OCI-LY1 (cell line): ENCODE results near the gene PADI4.
"Not testable (repeated sequence)": the region's sequence is repeated elsewhere in the genome, so short reads cannot be mapped to it uniquely, and the experiment has no call there.

Experiments
- H2AFZ ChIP-seq: fragments of 200-600 bp; sonication (generic), shearing (Covaris generic); 2 replicates; pipeline ENCODE4 v1.6.0; 2014; ENCODE audit warnings: antibody characterized with exemption, mild to moderate bottlenecking, low read length
- H3F3A ChIP-seq: fragments of 200-600 bp; sonication (generic), shearing (Covaris generic); 2 replicates; pipeline ENCODE4 v1.6.0; 2014; ENCODE audit warnings: mild to moderate bottlenecking, antibody characterized with exemption, low read length, moderate library complexity; ENCODE audit not compliant: insufficient read depth
- H3K27ac ChIP-seq: fragments of 200-600 bp; sonication (generic); 2 replicates; pipeline ENCODE4 v1.5.1; 2014; ENCODE audit warnings: low read length, mixed run types, mild to moderate bottlenecking, low read depth; ENCODE audit not compliant: poor library complexity, severe bottlenecking
- H3K27me3 ChIP-seq: fragments of 200-600 bp; sonication (generic); 2 replicates; pipeline ENCODE4 v1.6.0; 2014; ENCODE audit warnings: antibody characterized with exemption, mild to moderate bottlenecking, low read length, moderate library complexity; ENCODE audit not compliant: insufficient read depth
- H3K36me3 ChIP-seq: fragments of 200-600 bp; sonication (generic); 2 replicates; pipeline ENCODE4 v1.6.1; 2014; ENCODE audit warnings: mild to moderate bottlenecking, antibody characterized with exemption, low read length, moderate library complexity, mixed read lengths; ENCODE audit not compliant: insufficient read depth
- H3K4me1 ChIP-seq: fragments of 200-600 bp; sonication (generic); 2 replicates; pipeline ENCODE4 v1.5.1; 2014; ENCODE audit warnings: mild to moderate bottlenecking, low read length, moderate library complexity; ENCODE audit not compliant: insufficient read depth, severe bottlenecking
- H3K4me2 ChIP-seq: fragments of 200-600 bp; sonication (generic), shearing (Covaris generic); 2 replicates; pipeline ENCODE4 v1.6.1; 2014; ENCODE audit warnings: low read length
- H3K4me3 ChIP-seq: fragments of 200-600 bp; sonication (generic); 2 replicates; pipeline ENCODE4 v1.5.1; 2014; ENCODE audit warnings: low read length, low read depth, mild to moderate bottlenecking, mixed read lengths; ENCODE audit not compliant: poor library complexity, severe bottlenecking
- H3K79me2 ChIP-seq: fragments of 200-600 bp; shearing (Covaris generic); 2 replicates; pipeline ENCODE4 v1.6.1; 2016; ENCODE audit warnings: mixed run types, low read length, mixed read lengths; ENCODE audit not compliant: insufficient read depth
- H3K9ac ChIP-seq: fragments of 200-600 bp; sonication (generic), shearing (Covaris generic); 2 replicates; pipeline ENCODE4 v1.6.1; 2014; ENCODE audit warnings: mild to moderate bottlenecking, low read length, mixed read lengths
- H3K9me2 ChIP-seq: fragments of 200-600 bp; sonication (generic), shearing (Covaris generic); 2 replicates; pipeline ENCODE4 v1.6.1; 2014; ENCODE audit warnings: low read depth, mild to moderate bottlenecking, low read length, mixed read lengths
- H3K9me3 ChIP-seq: fragments of 200-600 bp; shearing (Covaris generic); 2 replicates; pipeline ENCODE4 v1.6.1; 2014; ENCODE audit warnings: low read length, mixed read lengths
- H4K20me1 ChIP-seq: fragments of 200-600 bp; sonication (generic), shearing (Covaris generic); 2 replicates; pipeline ENCODE4 v1.6.0; 2016; ENCODE audit warnings: mild to moderate bottlenecking, low read length; ENCODE audit not compliant: insufficient read depth
- CTCF ChIP-seq: fragments of 200-600 bp; sonication (generic), shearing (Covaris generic); IDR thresholded peaks from 2 replicates; pipeline ENCODE4 v1.5.1; 2017; ENCODE audit warnings: mild to moderate bottlenecking, antibody characterized with exemption, low read length, moderate library complexity, mixed read lengths
- EZH2 ChIP-seq: fragments of 200-600 bp; sonication (generic), shearing (Covaris generic); IDR thresholded peaks from 2 replicates; pipeline ENCODE4 v1.8.0; 2017; ENCODE audit warnings: borderline replicate concordance, mixed run types, mild to moderate bottlenecking, antibody characterized with exemption, low read length, moderate library complexity, mixed read lengths

The PADI4 gene

GRCh38 chr1:17342014-17342441, 34.0 kb downstream of the PADI4 start:
- H2AFZ ChIP-seq: no peak overlapping the region
- no peaks in the 10 kb centered on the region for H3K27me3 ChIP-seq
- no peak overlapping the region for H3K9ac ChIP-seq
- H3K9me3 ChIP-seq: no peaks in the 10 kb centered on the region
- H3K36me3 ChIP-seq: no peaks in the 10 kb centered on the region
- TF ChIP-seq CTCF (no peak), EZH2 (no peak)
- no peak overlapping the region for H3K4me3 ChIP-seq
- H3K4me2 ChIP-seq: no peak overlapping the region
- no peaks in the 10 kb centered on the region for H4K20me1 ChIP-seq
- no peaks in the 10 kb centered on the region for H3K79me2 ChIP-seq
- no peaks in the 10 kb centered on the region for H3F3A ChIP-seq
- no peaks in the 10 kb centered on the region for H3K4me1 ChIP-seq
- no peak overlapping the region for H3K27ac ChIP-seq
- no peaks in the 10 kb centered on the region for H3K9me2 ChIP-seq

GRCh38 chr1:17345506-17345905, 37.5 kb downstream of the PADI4 start:
- H3K27me3 ChIP-seq, H3K36me3 ChIP-seq, H3F3A ChIP-seq, H3K4me1 ChIP-seq, H3K9me2 ChIP-seq, H3K9ac ChIP-seq, H2AFZ ChIP-seq, H3K9me3 ChIP-seq, H3K4me3 ChIP-seq, H3K79me2 ChIP-seq, H4K20me1 ChIP-seq, H3K27ac ChIP-seq, H3K4me2 ChIP-seq: not testable (repeated sequence)

GRCh38 chr1:17346046-17346789, 38.2 kb downstream of the PADI4 start:
- no peaks in the 10 kb centered on the region for H4K20me1 ChIP-seq
- H3K9me3 ChIP-seq: no peaks in the 10 kb centered on the region
- H3K27ac ChIP-seq: no peak overlapping the region
- no peak overlapping the region for H3K4me2 ChIP-seq
- no peak overlapping the region for H3K4me3 ChIP-seq
- no peak for TF ChIP-seq EZH2
- TF ChIP-seq CTCF: no peak
- no peak overlapping the region for H2AFZ ChIP-seq
- no peaks in the 10 kb centered on the region for H3K9me2 ChIP-seq
- H3K27me3 ChIP-seq: 0 out of 2 replicates have a peak, but pooled peaks cover 3% of the 10 kb centered on the region
- H3K9ac ChIP-seq: no peak overlapping the region
- no peaks in the 10 kb centered on the region for H3K4me1 ChIP-seq
- H3K36me3 ChIP-seq: no peaks in the 10 kb centered on the region
- H3K79me2 ChIP-seq: no peaks in the 10 kb centered on the region
- H3F3A ChIP-seq: no peaks in the 10 kb centered on the region
